HCT116 (cell line): ENCODE measurements around the gene TRAK1. TPM values are rescaled to one million over a fixed set of nuclear protein-coding genes. Genes with fewer than 3 reads are reported as not detected.

Experiments used
- ATAC-seq: fragments of 200-7000 bp; cut with Tn5 transposase; 2 replicates; pipeline ENCODE4 v1.9.1; 2020; ENCODE audit warnings: mild to moderate bottlenecking, moderate library complexity
- BruUV-seq: library from RNA; stranded (reverse); fragments of 400-500 nt; replicated peaks from 2 replicates; lab custom pipeline; 2021; lab: Mats Ljungman, UMichigan
- CTCF ChIA-PET: fragments of 300-600 bp; sonication (Branson Sonifier 250); formaldehyde crosslinking; loops from one replicate; lab custom pipeline; 2021; ENCODE audit warnings: antibody characterized with exemption; lab: Charles Lee
- POLR2A ChIA-PET: fragments of 300-600, 350-600 bp; sonication (Branson Sonifier 250); formaldehyde crosslinking; loops from one replicate; lab custom pipeline; 2021; ENCODE audit warnings: antibody characterized with exemption; lab: Charles Lee
- RAD21 ChIA-PET, 2 experiments: fragments of 300-600 bp; sonication (Branson Sonifier 250); formaldehyde crosslinking; loops; one replicate each; lab custom pipeline; 2023; ENCODE audit warnings: low total read pairs in 2 of 2; ENCODE audit not compliant: uncharacterized antibody in 2 of 2, unreplicated experiment in 2 of 2, low non-redundant PET in 1 of 2; lab: Charles Lee
- DNase-seq: peaks from one replicate; pipeline ENCODE4 v3.0.0-alpha.2; 2010; ENCODE audit warnings: low read depth, low spot score
- H2AFZ ChIP-seq: fragments of 200-600 bp; shearing (Covaris generic), sonication (generic); 2 replicates; pipeline ENCODE4 v1.6.1; 2017; ENCODE audit warnings: low read depth, mixed run types, mixed read lengths, antibody characterized with exemption, low read length; ENCODE audit not compliant: poor library complexity, severe bottlenecking
- H3K27ac ChIP-seq: 2 replicates; pipeline ENCODE4 v1.5.1; 2012; ENCODE audit warnings: low read depth, low read length
- H3K27me3 ChIP-seq: fragments of 200-600 bp; sonication (generic); 2 replicates; pipeline ENCODE4 v1.6.1; 2016; ENCODE audit warnings: mixed run types, low read length, mixed read lengths; ENCODE audit not compliant: insufficient read depth
- H3K36me3 ChIP-seq, 2 experiments: fragments of 200-500 bp in 1 of 2; fragments of 200-600 bp in 1 of 2; sonication (Bioruptor generic) in 1 of 2; sonication (generic) in 1 of 2; 2 replicates each; pipeline versions ENCODE4 v1.5.1 to v1.6.1; 2014 to 2016; ENCODE audit warnings: low read length in 2 of 2, inconsistent platforms in 1 of 2, mixed read lengths in 1 of 2, mixed run types in 1 of 2; ENCODE audit not compliant: insufficient read depth in 2 of 2, control insufficient read depth in 1 of 2
- H3K4me1 ChIP-seq, 2 experiments: fragments of 200-600 bp in 1 of 2; sonication (generic) in 1 of 2; 2 replicates each; pipeline versions ENCODE4 v1.5.1 to v1.6.1; 2012 to 2017; ENCODE audit warnings: low read length in 2 of 2, inconsistent platforms in 1 of 2, mild to moderate bottlenecking in 1 of 2, mixed read lengths in 1 of 2, mixed run types in 1 of 2, moderate library complexity in 1 of 2; ENCODE audit not compliant: insufficient read depth in 2 of 2, control insufficient read depth in 1 of 2
- H3K4me2 ChIP-seq: fragments of 200-600 bp; sonication (generic); 2 replicates; pipeline ENCODE4 v1.6.1; 2017; ENCODE audit warnings: mixed run types, low read length, mixed read lengths
- H3K4me3 ChIP-seq, 2 experiments: fragments of 200-600 bp in 1 of 2; sonication (generic) in 1 of 2; replicated peaks in 1 of 2; 2 replicates each; pipeline ENCODE4 v1.5.1; 2011 to 2016; ENCODE audit warnings: low read length in 2 of 2, control low read depth in 1 of 2, low read depth in 1 of 2, mild to moderate bottlenecking in 1 of 2, mixed read lengths in 1 of 2, mixed run types in 1 of 2
- H3K79me2 ChIP-seq: fragments of 200-600 bp; sonication (generic); 2 replicates; pipeline ENCODE4 v1.6.1; 2017; ENCODE audit warnings: mild to moderate bottlenecking, mixed run types, low read length, moderate library complexity, mixed read lengths; ENCODE audit not compliant: insufficient read depth
- H3K9ac ChIP-seq: fragments of 200-600 bp; sonication (generic); 2 replicates; pipeline ENCODE4 v1.6.1; 2016; ENCODE audit warnings: low read length, mixed read lengths
- H3K9me2 ChIP-seq: fragments of 200-600 bp; sonication (generic), shearing (Covaris generic); 2 replicates; pipeline ENCODE4 v1.6.1; 2017; ENCODE audit warnings: mixed run types, mild to moderate bottlenecking, moderate library complexity; ENCODE audit not compliant: insufficient read depth
- H3K9me3 ChIP-seq, 2 experiments: fragments of 200-500 bp in 1 of 2; fragments of 200-600 bp in 1 of 2; sonication (Bioruptor generic) in 1 of 2; sonication (generic) in 1 of 2; 2 replicates each; pipeline ENCODE4 v1.6.1; 2014 to 2017; ENCODE audit warnings: low read length in 2 of 2, mixed read lengths in 2 of 2, inconsistent platforms in 1 of 2, low read depth in 1 of 2, mild to moderate bottlenecking in 1 of 2, mixed run types in 1 of 2, moderate library complexity in 1 of 2; ENCODE audit not compliant: control insufficient read depth in 1 of 2, insufficient read depth in 1 of 2
- H4K20me1 ChIP-seq: fragments of 200-600 bp; sonication (generic), shearing (Covaris generic); 2 replicates; pipeline ENCODE4 v1.6.1; 2017; ENCODE audit warnings: mixed run types, mild to moderate bottlenecking, moderate library complexity; ENCODE audit not compliant: insufficient read depth
- ATF3 ChIP-seq: IDR thresholded peaks from 2 replicates; pipeline ENCODE4 v1.6.1; 2012
- CBX3 ChIP-seq: IDR thresholded peaks from 2 replicates; pipeline ENCODE4 v1.6.1; 2012; ENCODE audit warnings: low read depth
- CEBPB ChIP-seq: IDR thresholded peaks from 2 replicates; pipeline ENCODE4 v1.6.1; 2012; ENCODE audit warnings: low read depth
- CTCF ChIP-seq, 3 experiments: fragments of 200-600 bp in 1 of 3; sonication (generic) in 1 of 3; IDR thresholded peaks in 2 of 3; conservative IDR thresholded peaks in 1 of 3; 2 replicates each; pipeline ENCODE4 v1.5.1; 2012 to 2017; ENCODE audit warnings: low read depth in 2 of 3, low read length in 2 of 3, antibody characterized with exemption in 1 of 3, borderline replicate concordance in 1 of 3, control low read depth in 1 of 3, mild to moderate bottlenecking in 1 of 3, mixed read lengths in 1 of 3, mixed run types in 1 of 3, moderate library complexity in 1 of 3; ENCODE audit not compliant: insufficient read depth in 1 of 3
- ELF1 ChIP-seq: IDR thresholded peaks from 2 replicates; pipeline ENCODE4 v1.6.1; 2012; ENCODE audit warnings: low read depth, borderline replicate concordance
- EZH2 ChIP-seq: fragments of 200-600 bp; sonication (generic); IDR thresholded peaks from 2 replicates; pipeline ENCODE4 v1.6.1; 2017; ENCODE audit warnings: antibody characterized with exemption, mixed run types
- EZH2phosphoT487 ChIP-seq: fragments of 200-600 bp; IDR thresholded peaks from 2 replicates; pipeline ENCODE4 v1.6.1; 2018; ENCODE audit warnings: antibody characterized with exemption, borderline replicate concordance
- FOSL1 ChIP-seq: IDR thresholded peaks from 2 replicates; pipeline ENCODE4 v1.6.1; 2012; ENCODE audit warnings: low read depth
- JUND ChIP-seq: IDR thresholded peaks from 2 replicates; pipeline ENCODE4 v1.6.1; 2012
- POLR2A ChIP-seq: IDR thresholded peaks from 2 replicates; pipeline ENCODE4 v1.7.0; 2011; ENCODE audit warnings: borderline replicate concordance; ENCODE audit not compliant: insufficient read depth, insufficient read length; ENCODE audit errors: extremely low read depth
- POLR2AphosphoS5 ChIP-seq: IDR thresholded peaks from 2 replicates; pipeline ENCODE4 v1.6.1; 2011; ENCODE audit warnings: mild to moderate bottlenecking, low read depth, low read length, moderate library complexity
- RAD21 ChIP-seq: IDR thresholded peaks from 2 replicates; pipeline ENCODE4 v1.6.1; 2012; ENCODE audit warnings: low read depth, mild to moderate bottlenecking
- SIN3A ChIP-seq: IDR thresholded peaks from 2 replicates; pipeline ENCODE4 v1.6.1; 2012; ENCODE audit warnings: low read depth
- SP1 ChIP-seq: IDR thresholded peaks from 2 replicates; pipeline ENCODE4 v1.6.1; 2012; ENCODE audit warnings: low read depth
- TCF7L2 ChIP-seq: IDR thresholded peaks from 2 replicates; pipeline ENCODE4 v1.7.0; 2011; ENCODE audit warnings: borderline replicate concordance, inconsistent platforms; ENCODE audit not compliant: insufficient read depth, insufficient read length; ENCODE audit errors: extremely low read depth
- YY1 ChIP-seq: IDR thresholded peaks from 2 replicates; pipeline ENCODE4 v1.6.1; 2011; ENCODE audit warnings: low read length, low read depth, moderate library complexity, mild to moderate bottlenecking; ENCODE audit not compliant: insufficient replicate concordance; ENCODE audit errors: extremely low read depth
- ZFX ChIP-seq: fragments of 450-650 bp; IDR thresholded peaks from 2 replicates; pipeline ENCODE4 v1.6.1; 2017
- ZNF274 ChIP-seq: fragments of 200-500 bp; sonication (Bioruptor generic); IDR thresholded peaks from 2 replicates; pipeline ENCODE4 v1.6.1; 2014; ENCODE audit warnings: mild to moderate bottlenecking, low read depth, low read length, inconsistent platforms
- intact Hi-C: fragments of 100-400 bp; cut with micrococcal nuclease; formaldehyde crosslinking; loops from 2 replicates; pipeline ENCODE4 v1.10.0; 2022
- total RNA-seq: library from RNA; stranded (reverse); gene quantifications from one replicate; pipeline ENCODE4 v1.2.1, GENCODE V29; 2021; ENCODE audit not compliant: unreplicated experiment
- TF ChIP-seq, protein P1 (sequence below): IDR thresholded peaks from 2 replicates; pipeline ENCODE4 v1.6.1; 2012
- TF ChIP-seq, protein P2 (sequence below): IDR thresholded peaks from 2 replicates; pipeline ENCODE4 v1.6.1; 2012; ENCODE audit warnings: low read depth

Gene TRAK1
- total RNA-seq, 1 experiment from 2014 or later: 25.9 TPM

DNA sequence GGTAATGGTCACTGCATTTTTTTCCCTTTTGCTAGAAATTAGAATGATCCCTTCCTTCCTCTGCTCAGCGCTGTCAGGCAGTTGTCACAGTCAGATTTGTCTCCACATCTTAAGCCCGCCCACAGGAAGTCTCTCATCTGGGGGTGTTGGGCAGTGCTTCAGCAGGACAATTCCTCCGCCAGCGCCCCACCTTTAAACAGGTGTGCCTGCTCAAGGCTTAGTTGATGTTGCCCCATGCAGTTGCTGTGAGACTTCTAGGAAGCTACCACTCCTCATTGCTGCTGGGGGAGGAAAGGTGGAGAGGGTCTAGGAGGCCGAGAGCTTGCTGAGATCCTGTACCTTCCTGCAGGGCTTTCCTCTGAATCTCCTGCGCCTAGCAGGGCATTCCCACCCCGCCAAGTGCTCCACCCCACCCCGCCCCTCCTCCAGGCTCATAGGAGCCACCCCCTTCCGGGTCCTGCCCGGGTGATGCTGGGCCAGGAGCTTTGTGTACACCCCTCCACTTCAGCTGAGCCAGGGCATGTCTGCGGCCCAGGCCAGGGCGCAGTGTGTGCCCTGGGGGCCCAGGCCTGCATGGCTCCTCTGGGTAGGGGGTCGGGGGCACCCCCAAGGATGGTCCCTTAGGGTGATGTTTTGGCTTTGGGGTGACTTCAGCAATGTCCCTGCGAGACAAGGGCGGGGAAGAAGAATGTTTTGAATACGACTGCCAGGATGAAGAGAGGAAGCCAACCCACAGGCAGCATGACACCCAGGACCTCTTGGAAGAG is 68.7 kb downstream of the TRAK1 start:
- peak overlapping the region; percentile 42 to 53 for H3K4me3 ChIP-seq
- H4K20me1 ChIP-seq: no peaks in the 10 kb centered on the region
- ChIA-PET RAD21 (interaction anchor here (0.6 to 1.0 kb wide), 3 partner anchors 31 to 799 kb away, joined by 4 to 5 read pairs (median 4); no protein-coding TSS in a partner anchor), CTCF (interaction anchor here (0.6 to 1.0 kb wide), 2 partner anchors 31 to 1580 kb away, joined by 4 read pairs; no protein-coding TSS in a partner anchor), POLR2A (interaction anchor here (0.7 kb wide), 1 partner anchor 36 kb away, joined by 3 read pairs; no protein-coding TSS in a partner anchor)
- no TSS peak for BruUV-seq
- H2AFZ ChIP-seq: no peak overlapping the region
- no peaks in the 10 kb centered on the region for H3K9me3 ChIP-seq
- H3K79me2 ChIP-seq: peaks cover 18% of the 10 kb centered on the region
- H3K4me2 ChIP-seq: peak overlapping the region; percentile 83
- no peaks in the 10 kb centered on the region for H3K9me2 ChIP-seq
- H3K27me3 ChIP-seq: no peaks in the 10 kb centered on the region
- H3K9ac ChIP-seq: peak overlapping the region; percentile 33
- DNase-seq: peak; percentile 59
- peak overlapping the region; percentile 41 for H3K27ac ChIP-seq
- intact Hi-C loops: no loop called here
- H3K36me3 ChIP-seq: no peaks in the 10 kb centered on the region
- ATAC-seq: peak; percentile 96
- H3K4me1 ChIP-seq: peaks cover 15 to 23% of the 10 kb centered on the region in 2 experiments
- TF ChIP-seq FOSL1 (no peak), YY1 (no peak), CTCF (IDR thresholded peaks at IDR 0.05 in 2 of 3, conservative IDR thresholded peaks at IDR 0.05 in 1 of 3; ENCODE audit: borderline replicate concordance in 1 of 3, insufficient read depth in 1 of 3, low read depth in 2 of 3, low read length in 2 of 3) (no peak), SIN3A (no peak; the same call in 1 of the 2 replicates), EZH2 (no peak), CEBPB (no peak), POLR2A (no peak), ATF3 (no peak), TCF7L2 (no peak), POLR2AphosphoS5 (peak; percentile 50; the same call in 1 of the 2 replicates), RAD21 (no peak), SP1 (peak; percentile 48; the same call in 1 of the 2 replicates), JUND (peak; percentile 44; the same call in 1 of the 2 replicates), ELF1 (peak; percentile 54), ZNF274 (no peak), ZFX (no peak), EZH2phosphoT487 (no peak), CBX3 (0 out of 2 replicates have a peak, but pooled peaks have one; percentile 12)
- TF ChIP-seq, protein P1, sequence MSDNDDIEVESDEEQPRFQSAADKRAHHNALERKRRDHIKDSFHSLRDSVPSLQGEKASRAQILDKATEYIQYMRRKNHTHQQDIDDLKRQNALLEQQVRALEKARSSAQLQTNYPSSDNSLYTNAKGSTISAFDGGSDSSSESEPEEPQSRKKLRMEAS: peak; percentile 24; the same call in 1 of the 2 replicates
- TF ChIP-seq, protein P2, sequence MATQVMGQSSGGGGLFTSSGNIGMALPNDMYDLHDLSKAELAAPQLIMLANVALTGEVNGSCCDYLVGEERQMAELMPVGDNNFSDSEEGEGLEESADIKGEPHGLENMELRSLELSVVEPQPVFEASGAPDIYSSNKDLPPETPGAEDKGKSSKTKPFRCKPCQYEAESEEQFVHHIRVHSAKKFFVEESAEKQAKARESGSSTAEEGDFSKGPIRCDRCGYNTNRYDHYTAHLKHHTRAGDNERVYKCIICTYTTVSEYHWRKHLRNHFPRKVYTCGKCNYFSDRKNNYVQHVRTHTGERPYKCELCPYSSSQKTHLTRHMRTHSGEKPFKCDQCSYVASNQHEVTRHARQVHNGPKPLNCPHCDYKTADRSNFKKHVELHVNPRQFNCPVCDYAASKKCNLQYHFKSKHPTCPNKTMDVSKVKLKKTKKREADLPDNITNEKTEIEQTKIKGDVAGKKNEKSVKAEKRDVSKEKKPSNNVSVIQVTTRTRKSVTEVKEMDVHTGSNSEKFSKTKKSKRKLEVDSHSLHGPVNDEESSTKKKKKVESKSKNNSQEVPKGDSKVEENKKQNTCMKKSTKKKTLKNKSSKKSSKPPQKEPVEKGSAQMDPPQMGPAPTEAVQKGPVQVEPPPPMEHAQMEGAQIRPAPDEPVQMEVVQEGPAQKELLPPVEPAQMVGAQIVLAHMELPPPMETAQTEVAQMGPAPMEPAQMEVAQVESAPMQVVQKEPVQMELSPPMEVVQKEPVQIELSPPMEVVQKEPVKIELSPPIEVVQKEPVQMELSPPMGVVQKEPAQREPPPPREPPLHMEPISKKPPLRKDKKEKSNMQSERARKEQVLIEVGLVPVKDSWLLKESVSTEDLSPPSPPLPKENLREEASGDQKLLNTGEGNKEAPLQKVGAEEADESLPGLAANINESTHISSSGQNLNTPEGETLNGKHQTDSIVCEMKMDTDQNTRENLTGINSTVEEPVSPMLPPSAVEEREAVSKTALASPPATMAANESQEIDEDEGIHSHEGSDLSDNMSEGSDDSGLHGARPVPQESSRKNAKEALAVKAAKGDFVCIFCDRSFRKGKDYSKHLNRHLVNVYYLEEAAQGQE: no peak
